ENCODE measurements around the gene BRD3. TPM values are rescaled to one million over a fixed set of nuclear protein-coding genes. Genes with fewer than 3 reads are reported as not detected.
"Not testable (repeated sequence)": the region's sequence is repeated elsewhere in the genome, so short reads cannot be mapped to it uniquely, and the experiment has no call there.

Gene BRD3
- total RNA-seq, 1 donor = 6.8 TPM

DNA sequence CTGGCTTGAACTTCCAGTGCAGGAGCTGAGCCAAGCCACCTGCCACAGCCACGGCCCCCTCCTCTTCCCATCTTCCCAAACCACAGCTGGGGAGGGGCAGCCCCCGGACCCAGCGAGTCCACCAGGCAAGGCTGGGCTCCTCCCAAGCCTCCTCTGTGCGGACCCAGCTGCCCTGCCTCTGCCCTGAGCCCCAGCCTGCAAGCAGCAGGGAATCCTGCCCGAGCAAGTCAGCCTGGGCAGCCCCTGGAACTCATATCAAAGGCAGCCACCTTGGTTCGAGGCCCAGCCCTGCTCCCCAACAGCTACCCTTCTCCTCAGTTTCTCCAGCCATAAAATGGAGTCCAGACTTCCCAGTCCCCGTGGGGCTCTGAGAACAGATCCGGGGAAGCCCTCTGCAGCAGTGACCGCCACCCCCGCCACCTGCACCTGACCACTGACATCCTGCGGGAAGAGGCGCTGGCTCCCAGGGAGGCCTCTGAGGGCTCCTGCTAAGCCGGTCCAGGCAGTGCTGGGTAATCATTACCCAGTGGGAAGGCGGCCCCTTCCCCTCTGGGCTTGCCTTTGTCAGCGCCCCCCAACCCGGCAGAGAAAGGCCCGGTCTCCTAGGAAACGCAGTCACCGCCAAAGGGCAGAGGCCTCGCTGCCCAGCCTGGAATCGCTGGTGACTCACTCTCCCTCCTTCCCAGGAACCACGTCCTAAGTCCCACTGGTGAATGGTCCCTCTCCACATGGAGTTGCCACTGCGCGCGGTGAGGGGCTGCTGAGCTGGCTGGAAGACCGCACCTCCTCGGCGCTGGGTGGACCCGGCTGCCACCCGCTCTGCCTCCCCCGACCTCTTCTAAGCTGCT lies 77.2 kb downstream of the BRD3 start:
- Histone ChIP-seq H3K4me1 (ENCODE audit: insufficient read depth, low read length) (peaks cover 27% of the 10 kb centered on the region), H3K27me3 (ENCODE audit: insufficient read depth, low read length) (no peaks in the 10 kb centered on the region), H3K4me3 (ENCODE audit: low read length) (peak overlapping the region; percentile 50), H3K9me3 (ENCODE audit: low read depth, low read length) (no peaks in the 10 kb centered on the region)

DNA sequence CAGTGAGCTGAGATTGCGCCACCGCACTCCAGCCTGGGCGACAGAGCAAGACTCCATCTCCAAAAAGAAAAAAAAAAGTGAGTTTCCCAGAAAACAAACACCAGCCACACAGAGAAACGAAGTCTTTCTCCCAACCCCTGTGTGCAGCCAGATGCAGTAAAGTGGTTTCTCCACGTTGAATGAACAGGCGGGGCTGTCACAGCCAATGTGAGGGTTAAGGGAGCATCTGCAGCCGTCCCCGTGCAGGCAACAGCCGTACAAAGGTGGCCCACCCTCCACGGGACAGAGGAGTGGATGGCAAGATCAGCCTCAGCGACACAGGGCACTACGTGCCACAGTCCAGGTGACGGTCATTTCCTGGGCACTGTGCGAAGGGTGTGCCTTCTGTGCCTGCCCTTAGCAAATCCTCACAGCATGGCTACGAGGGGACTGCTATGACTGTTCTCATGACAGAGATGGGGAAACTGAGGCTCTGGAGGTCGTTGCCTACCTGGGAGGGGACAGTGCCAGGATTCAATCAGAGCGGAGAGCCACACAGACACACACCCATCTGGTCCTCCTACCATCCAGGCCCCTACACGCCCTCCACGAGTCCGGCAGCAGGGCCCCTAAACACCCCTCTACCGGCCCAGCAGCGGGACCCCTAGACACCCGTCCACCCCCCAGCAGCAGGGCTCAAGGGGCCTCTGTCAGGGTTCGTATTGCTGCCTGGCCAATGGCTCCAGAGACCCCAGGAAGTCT lies 78.0 kb downstream of the BRD3 start:
- Histone ChIP-seq H3K4me1 (ENCODE audit: insufficient read depth, low read length) (peaks cover 27% of the 10 kb centered on the region), H3K9me3 (ENCODE audit: low read depth, low read length) (no peaks in the 10 kb centered on the region), H3K27me3 (ENCODE audit: insufficient read depth, low read length) (no peaks in the 10 kb centered on the region), H3K4me3 (ENCODE audit: low read length) (no peak overlapping the region)

- not testable (repeated sequence) for H3K9me3 ChIP-seq (ENCODE audit: low read depth, low read length); H3K4me3 ChIP-seq (ENCODE audit: low read length); H3K27me3 ChIP-seq (ENCODE audit: insufficient read depth, low read length)
- peaks cover 20% of the 10 kb centered on the region for H3K4me1 ChIP-seq (ENCODE audit: insufficient read depth, low read length)
These were observed 79.1 kb downstream of the BRD3 start for GRCh38 chr9:133988771-133989170.

GRCh38 chr9:133987946-133988665 lies 79.7 kb downstream of the BRD3 start:
- peaks cover 14% of the 10 kb centered on the region for H3K4me1 ChIP-seq (ENCODE audit: insufficient read depth, low read length)
- H3K9me3 ChIP-seq (ENCODE audit: low read depth, low read length) = no peaks in the 10 kb centered on the region
- no peak overlapping the region for H3K4me3 ChIP-seq (ENCODE audit: low read length)
- no peaks in the 10 kb centered on the region for H3K27me3 ChIP-seq (ENCODE audit: insufficient read depth, low read length)

DNA sequence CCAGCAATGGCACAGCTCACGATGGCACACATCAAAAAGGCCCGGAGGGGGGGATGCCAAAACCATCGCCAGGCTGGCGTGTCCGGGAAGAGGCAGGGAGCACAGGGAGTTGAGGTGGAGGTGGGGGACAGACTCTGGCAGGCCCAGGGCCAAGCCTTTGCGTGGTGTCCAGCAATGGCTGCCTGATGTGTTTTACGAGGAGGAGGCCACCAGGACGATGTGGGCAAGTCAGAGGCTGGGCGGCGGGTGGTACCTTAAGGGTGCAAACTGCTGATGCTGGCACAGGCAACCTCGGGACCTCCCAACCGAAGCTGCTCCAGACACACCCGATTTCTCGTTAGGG lies 80.4 kb downstream of the BRD3 start:
- Histone ChIP-seq H3K4me1 (ENCODE audit: insufficient read depth, low read length) (peaks cover 11% of the 10 kb centered on the region), H3K9me3 (ENCODE audit: low read depth, low read length) (no peaks in the 10 kb centered on the region), H3K4me3 (ENCODE audit: low read length) (no peak overlapping the region), H3K27me3 (ENCODE audit: insufficient read depth, low read length) (no peaks in the 10 kb centered on the region)

GRCh38 chr9:133986774-133987445 lies 80.9 kb downstream of the BRD3 start:
- Histone ChIP-seq H3K9me3 (ENCODE audit: low read depth, low read length) (no peaks in the 10 kb centered on the region), H3K4me1 (ENCODE audit: insufficient read depth, low read length) (peaks cover 11% of the 10 kb centered on the region)

GRCh38 chr9:133986061-133986460 lies 81.8 kb downstream of the BRD3 start:
- Histone ChIP-seq H3K9me3 (ENCODE audit: low read depth, low read length) (no peaks in the 10 kb centered on the region), H3K27me3 (ENCODE audit: insufficient read depth, low read length) (no peaks in the 10 kb centered on the region), H3K4me1 (ENCODE audit: insufficient read depth, low read length) (peaks cover 8% of the 10 kb centered on the region), H3K4me3 (ENCODE audit: low read length) (no peak overlapping the region)

More at GRCh38 chr9:133986774-133987445, 80.9 kb downstream of the BRD3 start:
- H3K4me3 ChIP-seq (ENCODE audit: low read length) = no peak overlapping the region
- no peaks in the 10 kb centered on the region for H3K27me3 ChIP-seq (ENCODE audit: insufficient read depth, low read length)

GRCh38 chr9:133982971-133983720 lies 84.7 kb downstream of the BRD3 start:
- no peaks in the 10 kb centered on the region for H3K9me3 ChIP-seq (ENCODE audit: low read depth, low read length)
- no peak overlapping the region for H3K4me3 ChIP-seq (ENCODE audit: low read length)
- no peaks in the 10 kb centered on the region for H3K27me3 ChIP-seq (ENCODE audit: insufficient read depth, low read length)
- H3K4me1 ChIP-seq (ENCODE audit: insufficient read depth, low read length) = peaks cover 7% of the 10 kb centered on the region

- no peak overlapping the region for H3K4me3 ChIP-seq (ENCODE audit: low read length)
- H3K27me3 ChIP-seq (ENCODE audit: insufficient read depth, low read length) = no peaks in the 10 kb centered on the region
- H3K4me1 ChIP-seq (ENCODE audit: insufficient read depth, low read length) = peaks cover 7% of the 10 kb centered on the region
These were observed 85.7 kb downstream of the BRD3 start for GRCh38 chr9:133981958-133982681.

GRCh38 chr9:133981589-133981957 lies 86.3 kb downstream of the BRD3 start:
- Histone ChIP-seq H3K27me3 (ENCODE audit: insufficient read depth, low read length) (no peaks in the 10 kb centered on the region), H3K4me3 (ENCODE audit: low read length) (no peak overlapping the region), H3K9me3 (ENCODE audit: low read depth, low read length) (no peaks in the 10 kb centered on the region), H3K4me1 (ENCODE audit: insufficient read depth, low read length) (peaks cover 7% of the 10 kb centered on the region)

More at GRCh38 chr9:133981958-133982681, 85.7 kb downstream of the BRD3 start:
- H3K9me3 ChIP-seq (ENCODE audit: low read depth, low read length) = no peaks in the 10 kb centered on the region

GRCh38 chr9:133980864-133981588 lies 86.8 kb downstream of the BRD3 start:
- Histone ChIP-seq H3K4me3 (ENCODE audit: low read length) (no peak overlapping the region), H3K4me1 (ENCODE audit: insufficient read depth, low read length) (peaks cover 7% of the 10 kb centered on the region), H3K9me3 (ENCODE audit: low read depth, low read length) (no peaks in the 10 kb centered on the region), H3K27me3 (ENCODE audit: insufficient read depth, low read length) (no peaks in the 10 kb centered on the region)

Data from mononuclear cell (primary cell).